IMR-90 (cell line): ENCODE data around the gene DMAC2. TPM values are rescaled to one million over a fixed set of nuclear protein-coding genes. Genes with fewer than 3 reads are reported as not detected.

Experiments used
- ATAC-seq: fragments of 200-7000 bp; cut with Tn5 transposase; 2 replicates; pipeline ENCODE4 v1.9.1; 2020; ENCODE audit warnings: low read depth, mild to moderate bottlenecking, moderate library complexity
- BruUV-seq: library from RNA; stranded (reverse); fragments of 400-500 nt; replicated peaks from 2 replicates; lab custom pipeline; 2021; lab: Mats Ljungman, UMichigan
- CTCF ChIA-PET: fragments of 300-600 bp; formaldehyde crosslinking; extraction: SDS; loops from one replicate; lab custom pipeline; 2021; ENCODE audit warnings: antibody characterized with exemption; lab: Yijun Ruan, JAX
- POLR2A ChIA-PET: fragments of 300-600 bp; sonication (Branson Sonifier 250); formaldehyde crosslinking; loops from one replicate; lab custom pipeline; 2022; ENCODE audit warnings: antibody characterized with exemption; ENCODE audit not compliant: unreplicated experiment; lab: Charles Lee
- DNase-seq: peaks from one replicate; pipeline ENCODE4 v3.0.0; 2013
- H2AFZ ChIP-seq: replicated peaks from 2 replicates; pipeline ENCODE3; 2013; ENCODE audit warnings: low read length, mild to moderate bottlenecking; ENCODE audit not compliant: poor library complexity
- H2AK5ac ChIP-seq: 2 replicates; pipeline ENCODE4 v1.6.1; 2013; ENCODE audit warnings: low read depth, low read length, inconsistent platforms
- H2AK9ac ChIP-seq: replicated peaks from 2 replicates; pipeline ENCODE3; 2013; ENCODE audit warnings: mild to moderate bottlenecking, low read depth, low read length, moderate library complexity; ENCODE audit not compliant: poor library complexity
- H2BK120ac ChIP-seq: 2 replicates; pipeline ENCODE4 v1.6.1; 2013; ENCODE audit warnings: low read depth, low read length, inconsistent platforms
- H2BK15ac ChIP-seq: 3 replicates; pipeline ENCODE4 v1.6.1; 2013; ENCODE audit warnings: low read depth, low read length, inconsistent platforms
- H2BK20ac ChIP-seq: 2 replicates; pipeline ENCODE4 v1.6.1; 2013; ENCODE audit warnings: low read depth, mild to moderate bottlenecking, inconsistent platforms, low read length, moderate library complexity
- H2BK5ac ChIP-seq: 2 replicates; pipeline ENCODE4 v1.6.1; 2013; ENCODE audit warnings: mild to moderate bottlenecking, low read depth, low read length, inconsistent platforms; ENCODE audit not compliant: poor library complexity, severe bottlenecking
- H3K14ac ChIP-seq: replicated peaks from 2 replicates; pipeline ENCODE4 v1.6.1; 2013; ENCODE audit warnings: low read depth, low read length, inconsistent platforms
- H3K18ac ChIP-seq: 2 replicates; pipeline ENCODE4 v1.6.1; 2013; ENCODE audit warnings: low read depth, low read length, control low read depth
- H3K23ac ChIP-seq: 2 replicates; pipeline ENCODE4 v1.6.1; 2013; ENCODE audit warnings: low read depth, low read length, inconsistent platforms
- H3K27ac ChIP-seq: 2 replicates; pipeline ENCODE4 v1.5.1; 2013; ENCODE audit warnings: mild to moderate bottlenecking, control low read depth, low read length; ENCODE audit not compliant: insufficient read depth
- H3K27me3 ChIP-seq: 2 replicates; pipeline ENCODE4 v1.6.1; 2013; ENCODE audit warnings: low read length; ENCODE audit not compliant: control insufficient read depth, insufficient read depth
- H3K36me3 ChIP-seq: 2 replicates; pipeline ENCODE4 v1.6.1; 2013; ENCODE audit warnings: low read length, mixed read lengths; ENCODE audit not compliant: control insufficient read depth, insufficient read depth
- H3K4ac ChIP-seq: 2 replicates; pipeline ENCODE4 v1.6.1; 2013; ENCODE audit warnings: low read depth, low read length, inconsistent platforms
- H3K4me1 ChIP-seq: 2 replicates; pipeline ENCODE4 v1.6.1; 2013; ENCODE audit warnings: low read length, mixed read lengths; ENCODE audit not compliant: control insufficient read depth, insufficient read depth
- H3K4me2 ChIP-seq: 2 replicates; pipeline ENCODE4 v1.6.1; 2013; ENCODE audit warnings: low read depth, mild to moderate bottlenecking, control low read depth, low read length, moderate library complexity
- H3K4me3 ChIP-seq: 2 replicates; pipeline ENCODE4 v1.5.1; 2013; ENCODE audit warnings: low read depth, mild to moderate bottlenecking, control low read depth, low read length, moderate library complexity; ENCODE audit not compliant: insufficient read depth
- H3K56ac ChIP-seq: 2 replicates; pipeline ENCODE4 v1.6.1; 2013; ENCODE audit warnings: low read length, inconsistent platforms; ENCODE audit not compliant: insufficient read depth; ENCODE audit errors: extremely low read depth
- H3K79me1 ChIP-seq, 2 experiments: 2 replicates each; pipeline ENCODE4 v1.6.1; 2013; ENCODE audit warnings: low read length in 2 of 2, inconsistent platforms in 1 of 2, low read depth in 1 of 2
- H3K9ac ChIP-seq: 2 replicates; pipeline ENCODE4 v1.6.1; 2013; ENCODE audit warnings: low read depth, low read length, control low read depth
- H3K9me1 ChIP-seq: 2 replicates; pipeline ENCODE4 v1.6.1; 2013; ENCODE audit warnings: low read length, inconsistent platforms; ENCODE audit not compliant: insufficient read depth
- H3K9me3 ChIP-seq: 2 replicates; pipeline ENCODE4 v1.6.1; 2013; ENCODE audit warnings: low read length; ENCODE audit not compliant: control insufficient read depth, insufficient read depth
- H4K20me1 ChIP-seq: 2 replicates; pipeline ENCODE4 v1.6.1; 2013; ENCODE audit warnings: low read length, inconsistent platforms; ENCODE audit not compliant: insufficient read depth
- H4K5ac ChIP-seq: 2 replicates; pipeline ENCODE4 v1.6.1; 2013; ENCODE audit warnings: mild to moderate bottlenecking, low read depth, low read length, control low read depth
- H4K8ac ChIP-seq, 2 experiments: 2 replicates each; pipeline ENCODE4 v1.6.1; 2013; ENCODE audit warnings: low read depth in 2 of 2, low read length in 2 of 2, control low read depth in 1 of 2, inconsistent platforms in 1 of 2
- H4K91ac ChIP-seq: 2 replicates; pipeline ENCODE4 v1.6.1; 2013; ENCODE audit warnings: low read depth, low read length, inconsistent platforms; ENCODE audit not compliant: insufficient read depth
- BHLHE40 ChIP-seq: fragments of 150-350 bp; IDR thresholded peaks from 2 replicates; pipeline ENCODE4 v1.6.1; 2016; ENCODE audit warnings: mild to moderate bottlenecking, low read depth, low read length
- CEBPB ChIP-seq: IDR thresholded peaks from 2 replicates; pipeline ENCODE4 v1.6.1; 2012; ENCODE audit warnings: low read depth, low read length, improper control_type of control experiment
- MAFK ChIP-seq: IDR thresholded peaks from 2 replicates; pipeline ENCODE4 v1.6.1; 2012; ENCODE audit warnings: low read depth, low read length, improper control_type of control experiment
- POLR2A ChIP-seq: IDR thresholded peaks from 2 replicates; pipeline ENCODE4 v1.6.1; 2012; ENCODE audit warnings: mild to moderate bottlenecking, low read depth, low read length
- RFX5 ChIP-seq: IDR thresholded peaks from 2 replicates; pipeline ENCODE4 v1.8.0; 2012; ENCODE audit warnings: low read depth, mild to moderate bottlenecking, low read length, moderate library complexity
- USF2 ChIP-seq: fragments of 150-350 bp; IDR thresholded peaks from 2 replicates; pipeline ENCODE4 v1.6.1; 2017; ENCODE audit warnings: mild to moderate bottlenecking, antibody characterized with exemption, low read length, low read depth
- WGBS, 2 experiments: methylation state at CpG; one replicate each; pipeline versions ENCODE4 v1.1.5 to v1.1.7; 2013; ENCODE audit warnings: missing lambda C conversion rate in 2 of 2; ENCODE audit not compliant: insufficient read length in 1 of 2; ENCODE audit errors: extremely low coverage in 2 of 2; 5-methylcytosine and 5-hydroxymethylcytosine counted together
- dilution Hi-C: fragments of 300-500 bp; cut with HindIII; formaldehyde crosslinking; loops from one replicate; pipeline ENCODE4 v1.14.3; 2018; ENCODE audit warnings: low sequenced_read_pairs; ENCODE audit not compliant: unreplicated experiment
- in situ Hi-C: fragments of 300-500 bp; cut with MboI; formaldehyde crosslinking; loops from 3 replicates; pipeline ENCODE4 v1.14.3; 2019; ENCODE audit warnings: low sequenced_read_pairs, inconsistent platforms, mixed read lengths
- intact Hi-C: fragments of 100-400 bp; cut with micrococcal nuclease; formaldehyde crosslinking; loops from 2 replicates; pipeline ENCODE4 v1.10.0; 2022
- polyA plus RNA-seq, 3 experiments: library from polyadenylated mRNA; depleted of rRNA; stranded (reverse); fragments of >200 nt; gene quantifications; 2 replicates each; pipeline ENCODE4 v1.2.3, GENCODE V29; 2012; ENCODE audit warnings: low replicate concordance in 1 of 3
- total RNA-seq: library from RNA; depleted of rRNA; stranded (reverse); fragments of >200 nt; gene quantifications from 2 replicates; pipeline ENCODE4 v1.2.3, GENCODE V29; 2012
- TF ChIP-seq, protein P1 (sequence below): conservative IDR thresholded peaks from 2 replicates; pipeline ENCODE4 v1.5.1; 2012; ENCODE audit warnings: mild to moderate bottlenecking, low read depth, low read length, improper control_type of control experiment
- TF ChIP-seq, protein P2 (sequence below): fragments of 150-350 bp; IDR thresholded peaks from 2 replicates; pipeline ENCODE4 v1.6.1; 2016; ENCODE audit warnings: low read depth, mild to moderate bottlenecking, low read length, moderate library complexity, borderline replicate concordance

DMAC2 gene
- total and polyA plus RNA-seq, 2 of the 4 experiments (the other 2 are of a cell fraction) = 52.5 to 72.2 TPM

DNA sequence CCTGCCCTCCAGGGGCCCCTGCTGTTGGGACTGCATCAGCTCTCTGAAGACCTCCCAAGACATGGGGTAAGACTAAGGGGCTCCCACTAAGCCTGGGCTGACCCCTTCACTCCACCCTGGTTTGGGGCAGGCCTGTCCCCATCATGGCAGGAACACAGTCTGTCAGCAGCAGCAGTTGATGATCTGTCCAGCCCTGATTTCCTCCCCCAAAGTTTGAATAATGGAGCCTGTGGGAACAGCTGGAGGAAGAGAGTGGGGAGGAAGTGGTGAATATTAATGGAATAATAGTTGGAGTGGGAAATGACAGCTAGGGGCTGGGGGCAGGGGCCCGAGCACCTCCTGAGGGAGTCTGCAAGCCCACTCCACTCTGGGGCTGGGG lies 11.2 kb downstream of the DMAC2 start:
- H3K9me1 ChIP-seq = no peaks in the 10 kb centered on the region
- H4K8ac ChIP-seq = no peak overlapping the region
- no peak overlapping the region for H2AK5ac ChIP-seq
- H3K36me3 ChIP-seq = peaks cover 34% of the 10 kb centered on the region
- H3K4me2 ChIP-seq = no peak overlapping the region; the same call in 1 of the 2 replicates
- H3K79me1 ChIP-seq = no peaks in the 10 kb centered on the region
- intact Hi-C loops (loop anchor here (10.0 kb wide), 1 partner anchor 224 kb away; no protein-coding TSS in a partner anchor), dilution Hi-C loops (no loop called here), in situ Hi-C loops (no loop called here)
- no peak overlapping the region for H2AFZ ChIP-seq
- ChIA-PET POLR2A (no interaction called here), CTCF (no interaction called here)
- no peak for ATAC-seq
- no peak overlapping the region for H4K5ac ChIP-seq
- H4K20me1 ChIP-seq = no peaks in the 10 kb centered on the region
- peak overlapping the region; percentile 82 for H2AK9ac ChIP-seq
- peaks cover 10% of the 10 kb centered on the region; the same call in 1 of the 2 replicates for H3K4me1 ChIP-seq
- no peak overlapping the region for H3K56ac ChIP-seq
- DNase-seq = no peak
- H2BK120ac ChIP-seq = no peak overlapping the region
- no CpG with 5 or more reads among the region's 1 CpG for WGBS, 2 experiments
- BruUV-seq = no TSS peak
- no peak overlapping the region for H3K9ac ChIP-seq
- no peak overlapping the region for H3K18ac ChIP-seq
- no peak overlapping the region for H3K4me3 ChIP-seq
- TF ChIP-seq USF2 = no peak
- no peak for TF ChIP-seq MAFK
- TF ChIP-seq CEBPB = no peak
- no peak for TF ChIP-seq BHLHE40
- no peak for TF ChIP-seq RFX5
- no peak for TF ChIP-seq POLR2A
- TF ChIP-seq, protein P1, sequence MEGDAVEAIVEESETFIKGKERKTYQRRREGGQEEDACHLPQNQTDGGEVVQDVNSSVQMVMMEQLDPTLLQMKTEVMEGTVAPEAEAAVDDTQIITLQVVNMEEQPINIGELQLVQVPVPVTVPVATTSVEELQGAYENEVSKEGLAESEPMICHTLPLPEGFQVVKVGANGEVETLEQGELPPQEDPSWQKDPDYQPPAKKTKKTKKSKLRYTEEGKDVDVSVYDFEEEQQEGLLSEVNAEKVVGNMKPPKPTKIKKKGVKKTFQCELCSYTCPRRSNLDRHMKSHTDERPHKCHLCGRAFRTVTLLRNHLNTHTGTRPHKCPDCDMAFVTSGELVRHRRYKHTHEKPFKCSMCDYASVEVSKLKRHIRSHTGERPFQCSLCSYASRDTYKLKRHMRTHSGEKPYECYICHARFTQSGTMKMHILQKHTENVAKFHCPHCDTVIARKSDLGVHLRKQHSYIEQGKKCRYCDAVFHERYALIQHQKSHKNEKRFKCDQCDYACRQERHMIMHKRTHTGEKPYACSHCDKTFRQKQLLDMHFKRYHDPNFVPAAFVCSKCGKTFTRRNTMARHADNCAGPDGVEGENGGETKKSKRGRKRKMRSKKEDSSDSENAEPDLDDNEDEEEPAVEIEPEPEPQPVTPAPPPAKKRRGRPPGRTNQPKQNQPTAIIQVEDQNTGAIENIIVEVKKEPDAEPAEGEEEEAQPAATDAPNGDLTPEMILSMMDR = no peak
- TF ChIP-seq, protein P2, sequence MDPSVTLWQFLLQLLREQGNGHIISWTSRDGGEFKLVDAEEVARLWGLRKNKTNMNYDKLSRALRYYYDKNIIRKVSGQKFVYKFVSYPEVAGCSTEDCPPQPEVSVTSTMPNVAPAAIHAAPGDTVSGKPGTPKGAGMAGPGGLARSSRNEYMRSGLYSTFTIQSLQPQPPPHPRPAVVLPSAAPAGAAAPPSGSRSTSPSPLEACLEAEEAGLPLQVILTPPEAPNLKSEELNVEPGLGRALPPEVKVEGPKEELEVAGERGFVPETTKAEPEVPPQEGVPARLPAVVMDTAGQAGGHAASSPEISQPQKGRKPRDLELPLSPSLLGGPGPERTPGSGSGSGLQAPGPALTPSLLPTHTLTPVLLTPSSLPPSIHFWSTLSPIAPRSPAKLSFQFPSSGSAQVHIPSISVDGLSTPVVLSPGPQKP = no peak
- H2BK5ac ChIP-seq = no peak overlapping the region
- H3K9me3 ChIP-seq = no peaks in the 10 kb centered on the region
- H3K27me3 ChIP-seq = no peaks in the 10 kb centered on the region
- H4K91ac ChIP-seq = no peak overlapping the region
- no peak overlapping the region; the same call in 1 of the 2 replicates for H3K23ac ChIP-seq
- H3K27ac ChIP-seq = no peak overlapping the region
- H2BK20ac ChIP-seq = no peak overlapping the region
- H2BK15ac ChIP-seq = no peak overlapping the region
- H3K4ac ChIP-seq = no peak overlapping the region
- H3K14ac ChIP-seq = no peak overlapping the region
